Liver (tissue), 2 donors: ENCODE results near the gene TM4SF18.

Experiments used
- HNF4A ChIP-seq, 2 donors: conservative IDR thresholded peaks; 2 replicates each; pipeline ENCODE4 v1.6.1; 2016; ENCODE audit warnings: antibody characterized with exemption in 2 of 2, mild to moderate bottlenecking in 2 of 2
- RXRA ChIP-seq, 2 donors: IDR thresholded peaks; 2 replicates each; pipeline ENCODE4 v1.6.1; 2017 to 2018; ENCODE audit warnings: antibody characterized with exemption in 2 of 2, mild to moderate bottlenecking in 1 of 2
- donor health status: healthy.

- TF ChIP-seq HNF4A (conservative IDR thresholded peaks at IDR 0.05) (no peak), RXRA (IDR thresholded peaks at IDR 0.05) (no peak)
Measured at GRCh38 chr3:149333176-149333859, at the start of gene TM4SF18.
